GM10248 (cell line): ENCODE results near the gene PLCL1.

Experiments
- CTCF ChIA-PET: fragments of 300-600 bp; sonication (Branson Sonifier 250); formaldehyde crosslinking; extraction: SDS; loops from one replicate; lab custom pipeline; 2021; ENCODE audit warnings: antibody characterized with exemption; lab: Yijun Ruan, JAX
- POLR2A ChIA-PET: fragments of 350-650 bp; sonication (Branson Sonifier 250); formaldehyde crosslinking; extraction: SDS; loops from one replicate; lab custom pipeline; 2020; ENCODE audit warnings: antibody characterized with exemption; lab: Yijun Ruan, JAX
- DNase-seq: peaks from one replicate; pipeline ENCODE4 v3.0.0; 2012; ENCODE audit errors: extremely low spot score
- TF ChIP-seq, protein P1 (sequence below): IDR thresholded peaks from 2 replicates; pipeline ENCODE4 v1.5.1; 2012; ENCODE audit warnings: mild to moderate bottlenecking, low read depth; ENCODE audit errors: extremely low read depth, missing control alignments, control extremely low read depth

Gene PLCL1

DNA sequence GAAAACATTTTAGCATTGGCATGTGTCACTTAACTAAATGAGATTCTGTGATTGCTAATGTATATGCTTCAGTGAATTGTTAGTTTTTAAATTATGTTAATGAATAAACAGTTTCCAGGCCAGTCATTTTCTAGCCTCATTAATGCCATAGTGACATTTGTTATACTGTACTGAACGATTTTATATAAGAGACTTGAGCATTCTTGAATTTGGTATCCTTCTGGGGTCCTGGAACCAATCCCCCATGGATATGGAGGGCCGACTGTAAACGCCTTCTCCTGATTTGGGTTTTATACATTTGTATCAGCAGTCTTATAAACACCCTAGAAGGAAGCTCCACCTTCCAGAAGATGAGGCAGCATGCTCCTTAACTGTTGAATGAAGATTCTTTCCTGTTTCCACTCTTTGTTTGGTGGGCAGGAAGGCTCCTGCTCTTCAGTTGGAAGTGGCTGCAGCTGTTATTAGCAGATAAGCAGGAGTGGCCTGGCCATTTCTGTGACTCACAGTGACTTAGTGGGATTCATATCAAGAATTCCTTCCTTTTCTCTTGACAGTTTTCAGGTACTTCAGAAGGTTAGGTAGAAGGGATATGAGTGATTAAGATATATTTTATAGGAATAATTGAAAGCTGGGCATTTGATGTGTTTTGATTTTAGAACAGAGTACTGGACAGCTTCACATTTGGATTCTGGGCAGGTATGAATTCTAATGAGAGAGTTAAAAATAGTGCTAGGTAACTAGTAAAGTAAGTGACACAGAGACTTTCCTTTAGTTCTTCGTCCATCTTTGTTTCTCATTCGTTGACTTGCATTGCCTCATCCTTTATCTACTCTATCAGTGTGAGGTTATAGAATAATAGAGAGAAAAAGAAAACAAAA lies 124.9 kb downstream of the PLCL1 start:
- ChIA-PET CTCF (no interaction called here), POLR2A (no interaction called here)
- TF ChIP-seq, protein P1, sequence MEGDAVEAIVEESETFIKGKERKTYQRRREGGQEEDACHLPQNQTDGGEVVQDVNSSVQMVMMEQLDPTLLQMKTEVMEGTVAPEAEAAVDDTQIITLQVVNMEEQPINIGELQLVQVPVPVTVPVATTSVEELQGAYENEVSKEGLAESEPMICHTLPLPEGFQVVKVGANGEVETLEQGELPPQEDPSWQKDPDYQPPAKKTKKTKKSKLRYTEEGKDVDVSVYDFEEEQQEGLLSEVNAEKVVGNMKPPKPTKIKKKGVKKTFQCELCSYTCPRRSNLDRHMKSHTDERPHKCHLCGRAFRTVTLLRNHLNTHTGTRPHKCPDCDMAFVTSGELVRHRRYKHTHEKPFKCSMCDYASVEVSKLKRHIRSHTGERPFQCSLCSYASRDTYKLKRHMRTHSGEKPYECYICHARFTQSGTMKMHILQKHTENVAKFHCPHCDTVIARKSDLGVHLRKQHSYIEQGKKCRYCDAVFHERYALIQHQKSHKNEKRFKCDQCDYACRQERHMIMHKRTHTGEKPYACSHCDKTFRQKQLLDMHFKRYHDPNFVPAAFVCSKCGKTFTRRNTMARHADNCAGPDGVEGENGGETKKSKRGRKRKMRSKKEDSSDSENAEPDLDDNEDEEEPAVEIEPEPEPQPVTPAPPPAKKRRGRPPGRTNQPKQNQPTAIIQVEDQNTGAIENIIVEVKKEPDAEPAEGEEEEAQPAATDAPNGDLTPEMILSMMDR, result no peak
- DNase-seq, result no peak

DNA sequence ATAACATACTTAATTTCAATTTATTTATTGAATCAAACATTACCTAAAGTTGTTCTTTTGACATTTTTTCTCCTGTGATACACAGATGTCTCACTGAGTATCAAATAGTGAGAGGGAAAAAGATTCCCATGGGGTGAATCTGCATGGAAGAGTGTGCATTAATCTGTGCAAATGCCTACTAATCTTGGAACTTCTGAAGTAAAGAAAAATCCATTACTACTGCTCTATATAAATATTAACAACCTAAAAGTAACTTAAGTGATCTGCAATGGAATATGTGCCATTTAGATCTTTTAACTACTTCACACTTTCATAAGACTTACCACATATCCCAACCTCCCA lies 125.5 kb downstream of the PLCL1 start:
- TF ChIP-seq, protein P1, result no peak
- CTCF ChIA-PET, result no interaction called here
- POLR2A ChIA-PET, result no interaction called here
- no peak for DNase-seq

- ChIA-PET CTCF (no interaction called here), POLR2A (no interaction called here)
- DNase-seq, result no peak
- TF ChIP-seq, protein P1, result no peak
Observed at GRCh38 chr2:197930570-197931278, 126.3 kb downstream of the PLCL1 start.

DNA sequence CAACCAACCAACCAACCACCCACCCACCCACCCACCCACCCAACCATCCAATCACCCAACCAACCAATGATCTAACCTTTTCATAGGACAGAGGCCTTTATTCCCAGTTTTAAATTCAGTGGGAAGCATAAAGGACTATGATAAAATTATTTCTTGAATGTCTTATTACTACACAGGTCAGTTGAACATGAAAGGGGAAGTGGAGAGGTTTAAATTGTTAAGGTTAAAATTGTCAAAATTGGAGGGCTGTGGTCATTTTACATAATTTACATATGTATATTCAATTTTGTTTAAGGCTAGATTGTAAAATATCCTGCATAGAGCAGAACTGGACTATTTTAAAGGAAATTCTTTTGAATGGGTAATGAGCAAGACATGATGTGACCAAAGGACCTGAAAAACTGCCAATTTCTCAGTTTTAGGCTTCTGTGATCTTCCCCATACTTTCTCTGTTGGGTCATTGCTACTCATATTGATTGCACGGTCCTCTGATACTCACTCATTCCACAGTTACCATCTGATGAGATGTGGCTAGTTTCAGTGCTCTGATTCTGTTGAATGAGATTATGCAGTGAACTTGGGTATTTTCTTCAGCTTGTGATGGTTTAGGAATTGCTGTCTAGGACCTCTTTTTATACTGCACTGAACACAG lies 127.4 kb downstream of the PLCL1 start:
- DNase-seq, result peak; percentile 18
- ChIA-PET POLR2A (no interaction called here), CTCF (no interaction called here)
- TF ChIP-seq, protein P1, result no peak

GRCh38 chr2:197932374-197932773 lies 128.0 kb downstream of the PLCL1 start:
- ChIA-PET POLR2A (no interaction called here), CTCF (no interaction called here)
- no peak for DNase-seq
- TF ChIP-seq, protein P1, result no peak

DNA sequence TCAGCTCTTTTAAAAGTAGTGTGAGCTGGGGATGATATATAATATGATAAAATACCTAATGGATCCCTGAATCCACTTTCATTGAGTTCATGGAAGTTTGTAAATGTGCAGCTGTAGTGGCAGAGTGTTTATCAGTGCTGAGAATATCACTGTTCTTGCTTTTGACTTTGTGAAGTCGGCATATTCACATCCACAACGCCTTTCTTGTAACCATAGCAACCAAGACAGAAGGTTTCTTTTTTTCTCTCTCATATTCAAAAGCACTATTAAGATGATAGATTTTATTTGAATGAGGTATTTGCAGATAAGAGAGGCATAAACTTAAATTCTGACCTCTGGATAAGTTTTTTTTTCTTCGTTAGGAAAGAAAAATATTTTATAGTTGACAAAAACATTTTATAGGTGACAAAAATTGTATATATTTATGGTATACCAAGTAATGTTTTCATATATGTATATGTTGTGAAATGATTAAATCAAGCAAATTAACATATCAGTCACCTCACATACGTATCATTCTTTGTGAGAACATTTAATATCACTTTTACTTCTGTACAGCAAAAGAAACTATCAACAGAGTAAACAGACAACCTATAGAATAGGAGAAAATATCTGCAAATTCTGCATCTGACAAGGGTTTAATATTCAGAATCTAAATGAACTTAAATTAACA lies 130.0 kb downstream of the PLCL1 start:
- DNase-seq, result no peak
- ChIA-PET POLR2A (no interaction called here), CTCF (no interaction called here)
- TF ChIP-seq, protein P1, result no peak
